NCI-H1436 treated with DMSO at 0.1 percent for 48 hours (cell line): ENCODE data around the gene HS6ST3.
"Not testable (repeated sequence)": the region's sequence is repeated elsewhere in the genome, so short reads cannot be mapped to it uniquely, and the experiment has no call there.

ENCODE experiments used
- DNase-seq: peaks from one replicate; lab custom pipeline; 2025; lab: John Stamatoyannopoulos, UW

The HS6ST3 gene

GRCh38 chr13:96091164-96092117 lies 1.5 kb downstream of the HS6ST3 start:
- DNase-seq, result no peak

DNA sequence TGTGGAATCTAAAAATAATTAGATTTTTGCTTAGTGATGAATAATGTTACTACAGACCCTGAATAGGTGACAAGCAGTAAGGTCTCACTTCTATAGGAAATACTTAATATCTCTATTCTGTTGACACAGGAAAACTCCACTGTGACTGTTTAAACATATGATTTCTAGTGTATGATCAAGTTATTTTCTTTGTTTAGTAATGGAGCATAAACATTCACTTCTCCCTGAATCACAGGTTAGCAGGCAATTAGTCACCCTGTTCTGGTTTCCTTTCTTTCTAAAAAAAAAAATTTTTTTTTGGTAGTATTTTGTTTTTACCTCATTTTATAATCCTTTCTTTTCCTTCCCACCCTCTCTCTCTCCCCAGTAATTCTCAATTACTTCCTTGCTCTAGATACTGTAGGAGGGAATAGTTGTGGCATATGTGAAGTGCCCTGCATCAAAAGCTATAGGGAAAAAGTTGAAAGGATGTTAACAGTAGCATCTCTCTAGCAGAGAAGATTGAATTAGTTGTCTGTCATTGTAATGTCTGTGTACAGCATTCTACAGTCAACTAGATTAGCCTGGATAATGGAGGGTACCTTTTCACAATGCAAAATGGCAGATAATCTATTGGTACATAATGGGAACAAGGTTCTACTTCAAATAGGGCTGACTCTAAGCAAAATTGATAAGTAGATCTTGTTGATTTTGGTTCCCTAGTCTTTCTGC lies 3.5 kb downstream of the HS6ST3 start:
- DNase-seq, result no peak

DNA sequence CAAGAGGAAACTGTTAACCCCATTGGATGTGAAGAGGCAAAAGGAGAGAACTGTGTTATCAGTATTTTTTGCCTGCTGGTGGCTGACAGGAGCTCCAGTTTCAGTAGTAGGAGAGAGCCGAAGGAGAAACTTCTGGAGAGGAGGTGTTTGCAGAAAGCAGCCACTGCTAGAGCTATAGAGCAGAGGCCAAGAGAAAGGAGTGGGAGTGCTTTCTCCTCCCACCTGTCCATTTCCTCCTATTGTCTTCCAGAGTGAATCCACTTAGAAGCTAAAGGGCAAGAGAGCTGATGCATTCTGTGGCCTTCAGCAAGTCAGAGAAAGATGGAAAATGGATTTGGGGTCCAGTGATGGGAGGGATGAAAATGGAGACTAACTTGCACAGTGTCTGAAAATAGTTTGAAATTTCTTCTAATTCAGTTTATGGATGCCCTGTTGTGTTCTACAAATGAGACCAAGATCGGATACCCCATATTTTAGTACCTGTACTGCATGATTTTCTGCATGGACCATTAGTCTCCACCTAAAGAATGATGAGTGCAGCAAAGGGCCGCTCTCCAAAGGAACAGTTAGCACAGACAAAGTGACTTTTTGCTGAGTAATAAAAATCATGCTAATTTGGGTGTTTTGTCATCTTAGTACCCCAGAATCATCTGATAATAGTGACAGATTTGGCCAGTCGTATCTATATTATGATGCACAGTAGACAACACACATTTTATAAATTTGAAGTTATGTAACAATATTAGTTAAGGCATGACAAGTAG lies 10.7 kb downstream of the HS6ST3 start:
- DNase-seq, result no peak

- DNase-seq, result no peak
Measured at GRCh38 chr13:96104516-96104915, 14.6 kb downstream of the HS6ST3 start.

DNA sequence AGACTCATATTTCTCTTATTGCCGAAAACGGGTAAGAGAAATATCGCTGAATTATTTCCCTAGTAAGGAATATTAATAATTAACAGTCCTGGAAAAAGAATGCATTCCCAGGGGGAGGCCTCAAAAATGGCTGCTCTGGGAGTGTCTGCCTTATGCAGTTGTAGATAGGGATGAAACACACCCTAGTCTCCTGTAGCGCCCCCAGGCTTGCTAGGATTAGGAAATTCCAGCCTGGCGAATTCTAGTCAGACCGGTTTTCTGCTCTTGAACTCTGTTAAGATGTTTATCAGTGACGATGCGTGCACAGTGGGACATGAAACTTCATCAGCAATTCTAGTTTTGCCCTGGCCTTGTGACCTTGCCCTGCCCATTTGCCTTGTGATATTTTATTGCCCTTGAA lies 18.2 kb downstream of the HS6ST3 start:
- DNase-seq, result not testable (repeated sequence)

- no peak for DNase-seq
Measured at GRCh38 chr13:96109125-96109524, 19.2 kb downstream of the HS6ST3 start.

DNA sequence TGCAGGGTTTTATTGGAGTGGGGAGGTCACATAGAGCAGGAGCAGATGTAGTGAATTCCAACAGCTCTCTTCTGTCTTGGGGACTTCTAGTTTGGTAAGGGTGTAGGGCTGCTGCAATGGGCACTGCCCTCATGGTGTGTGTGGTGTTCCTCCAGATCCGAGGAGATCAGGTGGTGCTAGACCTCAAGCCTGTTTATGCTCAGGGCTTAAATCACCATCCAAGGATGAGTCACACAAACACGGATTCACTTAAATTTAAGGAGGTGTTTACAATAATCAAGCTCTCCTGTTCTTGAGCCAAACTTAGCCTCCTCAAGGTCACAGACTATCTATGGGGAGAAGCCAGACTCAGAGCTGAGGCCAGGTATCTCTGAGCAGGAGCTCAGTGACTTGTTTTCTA lies 23.0 kb downstream of the HS6ST3 start:
- no peak for DNase-seq

DNA sequence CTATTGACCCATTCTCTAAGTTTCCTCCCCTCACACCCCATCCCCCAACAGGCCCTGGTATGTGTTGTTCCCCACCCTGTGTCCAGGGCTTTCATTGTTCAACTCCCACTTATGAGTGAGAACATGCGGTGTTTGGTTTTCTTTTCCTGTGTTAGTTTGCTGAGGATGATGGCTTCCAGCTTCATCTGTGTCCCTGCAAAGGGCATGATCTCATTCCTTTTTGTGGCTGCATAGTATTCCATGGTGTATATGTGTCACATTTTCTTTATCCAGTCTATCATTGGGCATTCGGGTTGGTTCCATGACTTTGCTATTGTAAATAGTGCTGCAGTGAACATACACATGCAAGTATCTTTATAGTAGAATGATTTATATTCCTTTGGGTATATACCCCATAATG lies 25.5 kb downstream of the HS6ST3 start:
- not testable (repeated sequence) for DNase-seq

GRCh38 chr13:96119921-96120320 lies 30.0 kb downstream of the HS6ST3 start:
- DNase-seq, result no peak

GRCh38 chr13:96130818-96131340 lies 41.0 kb downstream of the HS6ST3 start:
- DNase-seq, result no peak

GRCh38 chr13:96141032-96141431 lies 51.1 kb downstream of the HS6ST3 start:
- DNase-seq, result no peak

- DNase-seq, result no peak
Measured at GRCh38 chr13:96159725-96160124, 69.8 kb downstream of the HS6ST3 start.

DNA sequence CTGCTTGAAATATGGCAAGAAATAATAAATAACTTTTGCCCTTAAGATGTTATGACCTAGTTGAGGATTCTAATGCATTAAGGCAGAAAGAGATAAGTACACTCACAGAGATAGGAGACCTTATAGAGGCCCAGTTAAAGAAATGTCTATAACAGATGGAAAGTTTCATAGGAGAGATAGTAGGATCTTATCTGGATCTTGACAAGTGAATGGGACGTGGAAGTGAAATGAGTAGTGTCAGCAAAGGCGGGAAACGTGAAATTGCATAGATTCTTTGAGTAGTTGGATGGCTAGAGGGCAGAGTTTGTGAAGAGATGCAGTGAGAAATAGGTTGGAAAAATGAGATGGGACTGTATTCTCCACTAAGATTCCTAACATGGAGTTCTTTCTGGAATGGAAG lies 71.2 kb downstream of the HS6ST3 start:
- no peak for DNase-seq

- DNase-seq, result no peak
Measured at GRCh38 chr13:96165840-96166239, 75.9 kb downstream of the HS6ST3 start.

- DNase-seq, result no peak
Measured at GRCh38 chr13:96172066-96172465, 82.2 kb downstream of the HS6ST3 start.

DNA sequence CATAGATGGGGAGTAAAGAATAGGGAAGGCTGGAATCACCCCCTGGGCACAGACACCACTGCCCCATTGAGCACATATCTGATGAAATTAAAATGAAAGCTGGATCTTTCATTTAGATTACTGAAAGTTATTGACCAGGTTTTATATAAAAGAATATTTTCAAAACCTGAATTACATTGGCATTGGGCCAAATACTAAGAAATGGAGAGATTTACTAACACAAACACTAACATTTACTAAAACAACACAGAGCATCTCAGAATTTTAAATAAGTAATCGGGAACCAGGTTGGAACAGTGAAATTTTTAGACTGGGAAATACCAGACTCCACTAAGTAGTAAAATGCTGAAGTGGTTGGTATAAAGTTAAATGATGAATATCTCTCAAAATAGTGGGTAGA lies 88.9 kb downstream of the HS6ST3 start:
- DNase-seq, result no peak

GRCh38 chr13:96179309-96179708 lies 89.4 kb downstream of the HS6ST3 start:
- DNase-seq, result no peak

DNA sequence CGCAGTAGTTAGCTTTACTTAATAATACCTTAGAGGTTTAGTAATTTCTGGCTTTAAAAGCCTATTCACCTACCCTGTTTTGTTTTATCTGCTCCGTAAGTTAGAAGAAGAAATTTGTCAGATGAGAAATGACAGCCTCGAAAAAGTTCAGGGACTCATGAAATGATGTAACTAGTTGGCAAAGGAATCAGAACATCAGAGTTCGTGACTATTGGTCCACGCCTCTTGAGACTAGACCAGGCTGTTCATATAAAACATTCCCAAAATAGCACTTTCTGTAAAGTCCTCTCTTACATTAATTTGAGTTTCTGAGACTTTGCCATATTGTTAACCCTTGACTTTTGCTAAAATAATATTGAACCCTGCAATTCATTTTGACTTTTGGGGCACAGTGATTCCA lies 92.0 kb downstream of the HS6ST3 start:
- no peak for DNase-seq

DNA sequence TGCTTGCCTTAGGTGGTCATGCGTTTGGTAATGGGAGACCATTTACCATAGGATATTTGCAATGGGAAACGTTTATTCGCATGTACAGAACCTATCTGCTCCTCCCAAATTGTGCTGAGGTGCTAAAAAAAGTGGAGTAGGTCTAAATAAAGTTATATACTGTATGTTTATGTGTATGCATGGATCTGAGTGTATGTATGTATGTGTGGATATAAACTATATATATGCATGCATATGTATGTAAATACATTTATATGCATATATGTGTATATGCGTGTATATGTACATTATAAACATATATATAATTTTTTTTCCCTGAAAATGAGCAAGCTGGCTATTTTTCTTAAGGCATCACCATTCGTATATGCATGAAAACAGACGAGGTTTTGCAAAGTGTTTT lies 95.9 kb downstream of the HS6ST3 start:
- no peak for DNase-seq

GRCh38 chr13:96191367-96191766 lies 101.5 kb downstream of the HS6ST3 start:
- DNase-seq, result peak; percentile 17

DNA sequence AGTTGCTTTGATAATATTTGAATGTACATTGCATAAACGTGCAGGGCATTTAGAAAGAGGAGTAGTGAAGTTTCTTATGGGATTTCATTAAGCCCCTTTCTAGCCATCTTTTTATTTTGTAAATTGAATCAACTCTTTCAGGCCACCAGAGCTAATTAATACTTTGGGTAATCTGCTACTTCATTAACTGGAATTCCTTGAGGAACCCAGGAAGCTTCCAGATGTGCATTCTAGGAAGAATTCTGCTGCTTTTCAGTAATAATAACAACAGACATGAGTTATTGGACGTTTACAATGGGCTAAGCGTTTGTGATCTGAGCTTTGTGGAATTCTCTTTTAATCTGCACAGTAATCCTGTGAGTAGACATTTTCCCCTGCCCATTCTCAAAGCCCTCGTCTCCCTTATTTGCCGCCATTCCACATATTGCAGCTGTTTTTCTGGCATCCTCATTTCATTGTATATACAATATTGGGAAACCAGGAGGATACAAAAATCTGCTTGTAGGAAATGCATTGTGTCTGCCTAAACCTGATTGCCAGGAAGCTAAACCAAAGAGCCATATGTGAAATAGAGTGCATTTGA lies 103.9 kb downstream of the HS6ST3 start:
- DNase-seq, result no peak

GRCh38 chr13:96198038-96198437 lies 108.1 kb downstream of the HS6ST3 start:
- no peak for DNase-seq
